HEK293T (cell line): ENCODE results near the gene KIF13A.
"Not testable (repeated sequence)": the region's sequence is repeated elsewhere in the genome, so short reads cannot be mapped to it uniquely, and the experiment has no call there.

Source experiments
- CTCF ChIA-PET: fragments of 350-600 bp; formaldehyde crosslinking; extraction: SDS; loops from one replicate; lab custom pipeline; 2021; ENCODE audit warnings: antibody characterized with exemption, inconsistent platforms; lab: Yijun Ruan, JAX
- POLR2A ChIA-PET: fragments of 350-600 bp; formaldehyde crosslinking; extraction: SDS; loops from one replicate; lab custom pipeline; 2020; ENCODE audit warnings: antibody characterized with exemption, inconsistent platforms; lab: Yijun Ruan, JAX
- DNase-seq: peaks from one replicate; pipeline ENCODE4 v3.0.0; 2012; ENCODE audit warnings: mixed read lengths; ENCODE audit errors: extremely low spot score
- ARNT ChIP-seq: fragments of 450-650 bp; IDR thresholded peaks from 2 replicates; pipeline ENCODE4 v1.6.1; 2017; ENCODE audit warnings: mild to moderate bottlenecking
- BHLHE40 ChIP-seq: fragments of 450-650 bp; IDR thresholded peaks from 2 replicates; pipeline ENCODE4 v1.6.1; 2016; ENCODE audit warnings: mild to moderate bottlenecking, moderate library complexity, borderline replicate concordance
- CTBP1 ChIP-seq: fragments of 450-650 bp; IDR thresholded peaks from 2 replicates; pipeline ENCODE4 v1.6.1; 2016; ENCODE audit warnings: borderline replicate concordance
- ELF4 ChIP-seq: fragments of 450-650 bp; IDR thresholded peaks from 2 replicates; pipeline ENCODE4 v1.6.1; 2017; ENCODE audit warnings: antibody characterized with exemption
- FOXA1 ChIP-seq: fragments of 450-650 bp; IDR thresholded peaks from 2 replicates; pipeline ENCODE4 v1.6.1; 2016; ENCODE audit warnings: mild to moderate bottlenecking
- FOXK2 ChIP-seq: fragments of 450-650 bp; IDR thresholded peaks from 2 replicates; pipeline ENCODE4 v1.6.1; 2016; ENCODE audit warnings: mild to moderate bottlenecking
- FOXM1 ChIP-seq: fragments of 450-650 bp; IDR thresholded peaks from 2 replicates; pipeline ENCODE4 v1.6.1; 2017; ENCODE audit warnings: mild to moderate bottlenecking, borderline replicate concordance
- L3MBTL2 ChIP-seq: fragments of 450-650 bp; conservative IDR thresholded peaks from 2 replicates; pipeline ENCODE4 v1.6.1; 2016; ENCODE audit warnings: mild to moderate bottlenecking
- LEF1 ChIP-seq: fragments of 450-650 bp; IDR thresholded peaks from 2 replicates; pipeline ENCODE4 v1.6.1; 2017; ENCODE audit warnings: mild to moderate bottlenecking, borderline replicate concordance
- NFRKB ChIP-seq: fragments of 450-650 bp; IDR thresholded peaks from 2 replicates; pipeline ENCODE4 v1.6.1; 2016; ENCODE audit warnings: mild to moderate bottlenecking, moderate library complexity
- SP1 ChIP-seq: fragments of 450-650 bp; IDR thresholded peaks from 2 replicates; pipeline ENCODE4 v1.6.1; 2017
- SUZ12 ChIP-seq: fragments of 450-650 bp; IDR thresholded peaks from 2 replicates; pipeline ENCODE4 v1.6.1; 2016; ENCODE audit warnings: mild to moderate bottlenecking
- TARDBP ChIP-seq: fragments of 450-650 bp; IDR thresholded peaks from 2 replicates; pipeline ENCODE4 v1.6.1; 2016
- ZNF384 ChIP-seq: fragments of 450-650 bp; IDR thresholded peaks from 2 replicates; pipeline ENCODE4 v1.6.1; 2016
- TF ChIP-seq, protein P1 (sequence below): fragments of 450-650 bp; IDR thresholded peaks from 2 replicates; pipeline ENCODE4 v1.6.1; 2016

Gene KIF13A

DNA sequence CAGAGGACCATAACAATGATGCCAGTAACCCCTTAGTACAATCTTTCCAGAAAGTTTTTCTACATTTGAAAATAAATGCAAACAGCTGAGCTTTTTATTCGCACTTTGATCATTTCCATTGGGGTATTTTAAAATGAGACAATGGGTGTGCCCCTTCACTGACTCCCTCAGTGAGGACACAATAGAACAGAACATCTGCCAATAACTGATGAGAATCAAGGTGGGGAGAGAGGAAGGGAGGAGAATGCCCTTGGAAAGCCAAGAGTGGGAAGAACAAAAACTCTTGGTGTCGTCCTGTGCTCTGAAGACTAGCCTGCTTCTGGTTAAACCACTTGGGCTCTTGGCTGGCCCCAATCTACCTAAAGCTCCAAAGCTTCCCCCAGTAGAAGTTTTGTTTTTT is 66.0 kb downstream of the KIF13A start:
- CTCF ChIA-PET: no interaction called here
- POLR2A ChIA-PET: no interaction called here
- TF ChIP-seq CTBP1: no peak
- TF ChIP-seq ARNT: no peak
- no peak for TF ChIP-seq FOXM1
- no peak for DNase-seq

DNA sequence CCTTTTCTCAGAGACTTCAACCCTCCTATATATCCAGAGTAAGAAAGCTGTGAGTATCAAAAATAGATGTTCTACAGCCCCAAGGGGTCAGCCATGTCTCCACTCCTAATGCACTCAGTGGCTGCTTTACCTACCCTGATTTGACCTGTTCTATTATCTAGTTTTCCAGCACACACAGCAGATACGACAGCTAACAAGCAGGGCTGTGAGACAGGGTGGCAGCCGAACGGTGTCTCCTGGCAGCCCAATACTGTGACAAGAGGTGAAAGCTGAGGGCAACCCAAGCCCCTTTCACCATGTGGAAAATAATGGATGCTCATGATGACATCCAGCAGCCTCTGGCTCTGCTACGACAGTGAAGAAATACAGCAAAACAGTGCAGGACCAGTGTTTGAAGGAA is 67.9 kb downstream of the KIF13A start:
- DNase-seq: no peak
- no peak for TF ChIP-seq LEF1
- ChIA-PET POLR2A (no interaction called here), CTCF (no interaction called here)

DNA sequence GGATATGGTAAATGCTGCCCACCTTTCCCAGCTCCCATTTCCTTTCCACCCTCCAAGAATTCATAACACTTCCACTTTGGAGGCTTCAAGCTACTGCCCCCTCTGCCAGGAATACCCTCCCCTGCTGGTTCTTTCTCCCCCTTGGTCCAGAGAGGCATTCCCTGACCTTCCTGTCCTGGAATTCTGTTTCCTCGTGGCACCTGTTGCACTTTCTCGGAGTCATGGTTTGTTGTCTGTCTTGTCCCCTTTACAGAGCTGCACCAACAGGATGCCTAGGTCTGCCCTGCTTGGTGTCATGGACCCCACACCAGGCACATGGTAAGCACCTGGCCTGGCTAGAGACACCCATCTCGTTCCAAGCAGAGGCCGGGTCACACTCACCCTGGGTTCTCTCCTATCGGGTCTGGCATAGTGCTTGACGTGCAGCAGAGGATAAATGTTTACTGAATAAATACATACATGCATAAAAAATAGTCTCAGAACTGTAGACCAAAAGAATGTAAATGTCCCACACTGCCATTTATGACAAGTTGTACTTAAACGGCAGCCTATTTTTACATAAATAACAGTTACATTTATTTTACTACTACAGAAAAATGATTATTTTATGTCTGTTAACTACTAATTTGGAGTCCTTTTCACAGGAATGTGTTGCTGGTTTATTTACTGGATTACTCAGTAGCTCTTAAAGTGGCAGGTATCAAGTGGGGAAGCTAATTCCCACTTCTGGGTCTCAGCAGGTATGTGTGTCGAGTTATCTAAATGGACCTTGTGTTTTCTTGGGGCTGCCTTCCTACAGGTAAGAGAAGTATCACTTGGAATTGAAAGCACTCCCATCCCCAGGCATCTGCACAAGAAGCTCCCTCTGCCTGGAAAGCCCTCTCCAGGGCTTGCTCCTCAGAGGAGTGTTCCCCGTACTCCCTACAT is 69.3 kb downstream of the KIF13A start:
- POLR2A ChIA-PET: no interaction called here
- no peak for TF ChIP-seq SUZ12
- TF ChIP-seq BHLHE40: no peak
- TF ChIP-seq FOXA1: no peak
- no peak for TF ChIP-seq CTBP1
- no peak for TF ChIP-seq ZNF384
- no peak for TF ChIP-seq ARNT
- TF ChIP-seq ELF4: no peak
- TF ChIP-seq L3MBTL2: no peak
- no peak for TF ChIP-seq FOXK2
- TF ChIP-seq LEF1: no peak
- TF ChIP-seq, protein P1, sequence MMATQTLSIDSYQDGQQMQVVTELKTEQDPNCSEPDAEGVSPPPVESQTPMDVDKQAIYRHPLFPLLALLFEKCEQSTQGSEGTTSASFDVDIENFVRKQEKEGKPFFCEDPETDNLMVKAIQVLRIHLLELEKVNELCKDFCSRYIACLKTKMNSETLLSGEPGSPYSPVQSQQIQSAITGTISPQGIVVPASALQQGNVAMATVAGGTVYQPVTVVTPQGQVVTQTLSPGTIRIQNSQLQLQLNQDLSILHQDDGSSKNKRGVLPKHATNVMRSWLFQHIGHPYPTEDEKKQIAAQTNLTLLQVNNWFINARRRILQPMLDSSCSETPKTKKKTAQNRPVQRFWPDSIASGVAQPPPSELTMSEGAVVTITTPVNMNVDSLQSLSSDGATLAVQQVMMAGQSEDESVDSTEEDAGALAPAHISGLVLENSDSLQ: no peak
- no peak for TF ChIP-seq FOXM1
- TF ChIP-seq NFRKB: no peak
- TF ChIP-seq SP1: no peak
- CTCF ChIA-PET: no interaction called here
- no peak for DNase-seq

DNA sequence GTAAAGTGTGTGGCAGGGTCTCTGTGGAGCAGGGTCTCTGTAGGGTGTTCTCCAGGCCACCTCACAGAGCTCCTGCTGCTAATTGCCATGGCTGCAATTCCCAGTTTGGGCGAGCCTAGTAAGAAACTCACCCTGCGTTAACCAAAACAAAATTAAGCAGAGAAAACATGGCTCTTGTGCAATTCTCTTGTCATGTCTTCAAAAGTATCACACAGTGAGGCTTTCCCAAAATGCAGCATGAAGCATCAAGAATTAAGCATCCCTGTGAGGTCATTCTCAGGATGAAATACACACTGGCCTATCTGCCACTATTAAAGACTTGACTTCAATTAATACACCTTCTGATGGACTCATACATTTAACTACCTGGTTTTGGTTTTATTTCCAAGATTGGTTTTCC is 72.8 kb downstream of the KIF13A start:
- DNase-seq: no peak
- CTCF ChIA-PET: no interaction called here
- TF ChIP-seq TARDBP (no peak), ELF4 (no peak), CTBP1 (no peak), BHLHE40 (no peak), NFRKB (no peak), L3MBTL2 (no peak)
- POLR2A ChIA-PET: interaction anchor here (0.6 kb wide), 1 partner anchor 200 kb away, joined by 3 read pairs; no protein-coding TSS in a partner anchor

DNA sequence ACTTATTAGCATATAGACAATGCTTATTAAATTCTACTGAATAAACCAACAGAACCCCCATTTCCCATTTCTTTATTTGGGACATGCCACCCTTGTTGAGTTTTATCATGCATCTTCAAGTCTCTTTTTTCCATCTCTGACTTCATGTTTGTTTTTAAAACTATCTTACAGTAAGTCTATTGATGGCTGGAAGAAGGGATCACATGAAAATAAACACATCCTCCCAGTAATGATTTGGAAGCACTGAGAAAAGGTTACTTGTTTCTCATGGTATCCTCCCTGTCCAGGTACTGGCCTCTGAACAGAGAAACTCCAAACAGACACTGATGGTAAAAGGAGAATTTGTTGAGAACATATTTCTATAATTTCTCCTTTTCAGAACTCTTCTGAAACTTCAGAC is 74.9 kb downstream of the KIF13A start:
- CTCF ChIA-PET: no interaction called here
- TF ChIP-seq FOXK2 (no peak), SP1 (no peak), BHLHE40 (no peak), TARDBP (no peak), CTBP1 (no peak)
- TF ChIP-seq, protein P1: no peak
- POLR2A ChIA-PET: interaction anchor here (0.6 kb wide), 1 partner anchor 510 kb away, joined by 3 read pairs; no protein-coding TSS in a partner anchor
- no peak for DNase-seq

DNA sequence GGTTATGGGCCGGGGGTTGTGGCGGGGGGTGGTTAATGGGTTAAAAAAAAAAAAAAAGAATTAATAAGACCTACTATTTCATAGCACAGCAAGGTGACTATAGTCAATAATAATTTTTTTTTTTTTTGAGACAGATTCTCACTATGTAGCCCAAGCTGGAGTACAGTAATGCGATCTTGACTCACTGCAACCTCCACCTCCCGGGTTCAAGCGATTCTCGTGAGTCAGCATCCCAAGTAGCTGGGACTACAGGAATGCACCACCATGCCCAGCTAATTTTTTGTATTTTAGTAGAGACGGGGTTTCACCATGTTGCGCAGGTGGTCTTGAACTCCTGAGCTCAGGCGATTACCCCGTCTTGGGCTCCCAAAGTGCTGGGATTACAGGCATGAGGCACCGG is 75.8 kb downstream of the KIF13A start:
- POLR2A ChIA-PET, DNase-seq: not testable (repeated sequence)
- CTCF ChIA-PET: interaction anchor here (0.6 kb wide), 1 partner anchor 355 kb away, joined by 3 read pairs; no protein-coding TSS in a partner anchor

DNA sequence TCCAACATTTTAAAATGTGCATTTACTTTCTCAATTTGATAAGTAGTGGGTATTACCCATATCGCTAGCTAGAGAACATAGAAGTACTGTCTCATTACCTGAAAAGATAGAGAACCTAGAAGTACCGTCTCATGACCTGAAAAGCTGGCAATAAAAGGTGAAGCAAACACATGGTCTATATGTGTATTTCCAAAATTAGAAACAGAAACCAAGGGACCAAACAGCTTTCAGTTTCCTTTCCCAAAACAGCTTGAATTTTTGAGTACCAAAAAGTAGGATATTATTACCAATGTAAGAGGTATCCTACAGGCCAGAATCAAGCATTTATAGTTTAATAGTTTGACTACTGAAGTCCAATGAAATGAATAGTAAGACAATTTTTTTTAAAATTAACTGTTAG is 77.2 kb downstream of the KIF13A start:
- ChIA-PET POLR2A (no interaction called here), CTCF (no interaction called here)
- DNase-seq: no peak
- no peak for TF ChIP-seq ARNT
- TF ChIP-seq BHLHE40: no peak
- TF ChIP-seq TARDBP: no peak
- no peak for TF ChIP-seq CTBP1
- TF ChIP-seq FOXK2: no peak
- TF ChIP-seq, protein P1: no peak
